Endothelial cell of umbilical vein (primary cell): Measurements from ENCODE around the gene WNK4. TPM values are rescaled to one million over a fixed set of nuclear protein-coding genes. Genes with fewer than 3 reads are reported as not detected.

Experiments used
- BruUV-seq: library from RNA; stranded (reverse); fragments of 400-500 nt; replicated peaks from 2 replicates; lab custom pipeline; 2021; lab: Mats Ljungman, UMichigan
- CTCF ChIA-PET: fragments of 300-600, 350-600 bp; sonication (Branson Sonifier 250); formaldehyde crosslinking; loops from one replicate; lab custom pipeline; 2021; ENCODE audit warnings: antibody characterized with exemption, inconsistent platforms; lab: Charles Lee
- POLR2A ChIA-PET: fragments of 300-600, 350-600 bp; sonication (Branson Sonifier 250); formaldehyde crosslinking; loops from one replicate; lab custom pipeline; 2021; ENCODE audit warnings: antibody characterized with exemption, inconsistent platforms; lab: Charles Lee
- DNase-seq: peaks from one replicate; pipeline ENCODE4 v3.0.0-alpha.2; 2011; ENCODE audit warnings: low read depth, low spot score
- FAIRE-seq: peaks from 2 replicates; lab custom pipeline; 2011; peaks lifted over from hg19 to GRCh38; lab: Jason Lieb, UNC
- H2AFZ ChIP-seq: 2 replicates; pipeline ENCODE4 v1.6.0; 2012; ENCODE audit warnings: low read depth, low read length, control low read depth, inconsistent platforms
- H3K27ac ChIP-seq: 2 replicates; pipeline ENCODE4 v1.5.1; 2011; ENCODE audit warnings: low read depth, mild to moderate bottlenecking, control low read depth, low read length, moderate library complexity; ENCODE audit not compliant: insufficient read depth
- H3K27me3 ChIP-seq, 2 experiments: 2 replicates each; pipeline versions ENCODE4 v1.6.0 to v1.6.1; 2011; ENCODE audit warnings: low read length in 2 of 2, mixed read lengths in 1 of 2; ENCODE audit not compliant: control insufficient read depth in 2 of 2, insufficient read depth in 2 of 2
- H3K36me3 ChIP-seq, 2 experiments: 2 replicates in 1 of 2; 3 replicates in 1 of 2; pipeline ENCODE4 v1.5.1; 2011; ENCODE audit warnings: low read length in 2 of 2, mild to moderate bottlenecking in 1 of 2, moderate library complexity in 1 of 2; ENCODE audit not compliant: control insufficient read depth in 2 of 2, insufficient read depth in 2 of 2; ENCODE audit errors: extremely low read depth in 1 of 2
- H3K4me1 ChIP-seq: 3 replicates; pipeline ENCODE4 v1.5.1; 2011; ENCODE audit warnings: mild to moderate bottlenecking, low read length; ENCODE audit not compliant: control insufficient read depth, insufficient read depth; ENCODE audit errors: extremely low read depth
- H3K4me2 ChIP-seq: 2 replicates; pipeline ENCODE4 v1.6.1; 2011; ENCODE audit warnings: low read length, control low read depth, mixed read lengths; ENCODE audit not compliant: insufficient read depth
- H3K4me3 ChIP-seq, 3 experiments: fragments of 200-600 bp in 1 of 3; sonication (generic), shearing (Covaris generic) in 1 of 3; replicated peaks in 1 of 3; 2 replicates each; pipeline ENCODE4 v1.5.1; 2011 to 2016; ENCODE audit warnings: control low read depth in 3 of 3, low read length in 3 of 3, mild to moderate bottlenecking in 2 of 3, inconsistent platforms in 1 of 3, low read depth in 1 of 3, moderate library complexity in 1 of 3; ENCODE audit not compliant: insufficient read depth in 1 of 3
- H3K79me2 ChIP-seq: 2 replicates; pipeline ENCODE4 v1.6.0; 2012; ENCODE audit warnings: low read length, inconsistent platforms; ENCODE audit not compliant: control insufficient read depth, insufficient read depth
- H3K9ac ChIP-seq: replicated peaks from 2 replicates; pipeline ENCODE3; 2011; ENCODE audit warnings: low read length, control low read depth; ENCODE audit not compliant: insufficient read depth; ENCODE audit errors: extremely low read depth
- H3K9me1 ChIP-seq: replicated peaks from 3 replicates; pipeline ENCODE4 v1.6.0; 2011; ENCODE audit warnings: mild to moderate bottlenecking, low read length; ENCODE audit not compliant: control insufficient read depth, insufficient read depth; ENCODE audit errors: extremely low read depth
- H3K9me3 ChIP-seq: replicated peaks from 2 replicates; pipeline ENCODE4 v1.5.1; 2012; ENCODE audit warnings: low read length, inconsistent platforms; ENCODE audit not compliant: control insufficient read depth, insufficient read depth
- H4K20me1 ChIP-seq: replicated peaks from 2 replicates; pipeline ENCODE3; 2011; ENCODE audit warnings: mild to moderate bottlenecking, low read length; ENCODE audit not compliant: control insufficient read depth, insufficient read depth; ENCODE audit errors: extremely low read depth
- EZH2 ChIP-seq: IDR thresholded peaks from 2 replicates; pipeline ENCODE4 v1.6.1; 2012; ENCODE audit warnings: borderline replicate concordance, low read depth, mild to moderate bottlenecking, moderate library complexity, low read length, inconsistent platforms; ENCODE audit not compliant: severe bottlenecking
- FOS ChIP-seq: IDR thresholded peaks from 2 replicates; pipeline ENCODE4 v1.6.1; 2011; ENCODE audit warnings: mild to moderate bottlenecking, low read length, moderate library complexity, borderline replicate concordance; ENCODE audit not compliant: insufficient read depth
- GATA2 ChIP-seq: IDR thresholded peaks from 2 replicates; pipeline ENCODE4 v1.7.0; 2011; ENCODE audit warnings: low read depth, mild to moderate bottlenecking, moderate library complexity, mixed read lengths, low read length; ENCODE audit not compliant: insufficient read length, insufficient read depth
- JUN ChIP-seq: IDR thresholded peaks from 2 replicates; pipeline ENCODE4 v1.6.1; 2011; ENCODE audit warnings: borderline replicate concordance, low read depth; ENCODE audit not compliant: insufficient read length, insufficient read depth
- MYC ChIP-seq: IDR thresholded peaks from one replicate; pipeline ENCODE4 v1.6.1; 2011; ENCODE audit warnings: mild to moderate bottlenecking, low read depth, low read length
- POLR2A ChIP-seq: IDR thresholded peaks from 2 replicates; pipeline ENCODE4 v1.6.1; 2012; ENCODE audit warnings: low read depth, mild to moderate bottlenecking, control low read depth, low read length
- POLR2AphosphoS5 ChIP-seq: IDR thresholded peaks from 2 replicates; pipeline ENCODE4 v1.6.1; 2012; ENCODE audit warnings: low read depth, mild to moderate bottlenecking, control low read depth, low read length, moderate library complexity; ENCODE audit not compliant: insufficient read depth
- dilution Hi-C: fragments of 300-500 bp; cut with MboI; formaldehyde crosslinking; loops from one replicate; pipeline ENCODE4 v1.15.0; 2019; ENCODE audit warnings: low sequenced_read_pairs; ENCODE audit not compliant: extremely low pct_ligation_motif_present
- intact Hi-C: fragments of 100-400 bp; cut with micrococcal nuclease; formaldehyde crosslinking; loops from one replicate; pipeline ENCODE4 v1.10.0; 2022
- polyA plus RNA-seq, 4 experiments: library from polyadenylated mRNA; depleted of rRNA in 3 of 4; stranded (reverse) in 3 of 4; unstranded in 1 of 4; fragments of >200 nt; gene quantifications; 2 replicates each; pipeline versions ENCODE4 v1.2.1 to v1.2.3, GENCODE V29; 2011 to 2012; ENCODE audit warnings: missing spikeins in 1 of 4
- total RNA-seq: library from RNA; stranded (reverse); gene quantifications from 2 replicates; pipeline ENCODE4 v1.2.3, GENCODE V29; 2021
- TF ChIP-seq, protein P1 (sequence below): IDR thresholded peaks from 2 replicates; pipeline ENCODE4 v1.6.1; 2011; ENCODE audit not compliant: insufficient read depth, insufficient read length
- TF ChIP-seq, protein P2 (sequence below), 2 donors: IDR thresholded peaks; 1 replicate in 1 of 2; 2 replicates in 1 of 2; pipeline ENCODE4 v1.5.1; 2011; ENCODE audit warnings: low read length in 2 of 2, mild to moderate bottlenecking in 2 of 2, moderate library complexity in 2 of 2, control low read depth in 1 of 2, inconsistent platforms in 1 of 2, low read depth in 1 of 2; ENCODE audit not compliant: insufficient read depth in 1 of 2; ENCODE audit errors: extremely low read depth in 1 of 2

The WNK4 gene
- total and polyA plus RNA-seq, 2 donors (not counting 3 experiments of a cell fraction or from before 2014, with no cell fraction given), result 0.84 to 1.9 TPM

GRCh38 chr17:42774066-42774745, 6.2 kb upstream of the WNK4 start:
- BruUV-seq, result no TSS peak
- H3K9me3 ChIP-seq, result no peaks in the 10 kb centered on the region
- H3K4me2 ChIP-seq, result peak overlapping the region; percentile 25
- intact Hi-C loops, result loop anchor here (1.0 to 2.0 kb wide), 2 partner anchors 24 to 53 kb away; partner anchors contain the start of genes CNTD1 and COA3
- DNase-seq (no peak), FAIRE-seq (peak; percentile 80)
- dilution Hi-C loops, result no loop called here
- peaks cover 26% of the 10 kb centered on the region for H3K4me1 ChIP-seq
- peaks cover 0 to 7% of the 10 kb centered on the region in 2 experiments for H3K36me3 ChIP-seq
- TF ChIP-seq EZH2, result no peak
- TF ChIP-seq, protein P1, sequence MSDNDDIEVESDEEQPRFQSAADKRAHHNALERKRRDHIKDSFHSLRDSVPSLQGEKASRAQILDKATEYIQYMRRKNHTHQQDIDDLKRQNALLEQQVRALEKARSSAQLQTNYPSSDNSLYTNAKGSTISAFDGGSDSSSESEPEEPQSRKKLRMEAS, result no peak
- TF ChIP-seq GATA2, result no peak
- TF ChIP-seq, protein P2, sequence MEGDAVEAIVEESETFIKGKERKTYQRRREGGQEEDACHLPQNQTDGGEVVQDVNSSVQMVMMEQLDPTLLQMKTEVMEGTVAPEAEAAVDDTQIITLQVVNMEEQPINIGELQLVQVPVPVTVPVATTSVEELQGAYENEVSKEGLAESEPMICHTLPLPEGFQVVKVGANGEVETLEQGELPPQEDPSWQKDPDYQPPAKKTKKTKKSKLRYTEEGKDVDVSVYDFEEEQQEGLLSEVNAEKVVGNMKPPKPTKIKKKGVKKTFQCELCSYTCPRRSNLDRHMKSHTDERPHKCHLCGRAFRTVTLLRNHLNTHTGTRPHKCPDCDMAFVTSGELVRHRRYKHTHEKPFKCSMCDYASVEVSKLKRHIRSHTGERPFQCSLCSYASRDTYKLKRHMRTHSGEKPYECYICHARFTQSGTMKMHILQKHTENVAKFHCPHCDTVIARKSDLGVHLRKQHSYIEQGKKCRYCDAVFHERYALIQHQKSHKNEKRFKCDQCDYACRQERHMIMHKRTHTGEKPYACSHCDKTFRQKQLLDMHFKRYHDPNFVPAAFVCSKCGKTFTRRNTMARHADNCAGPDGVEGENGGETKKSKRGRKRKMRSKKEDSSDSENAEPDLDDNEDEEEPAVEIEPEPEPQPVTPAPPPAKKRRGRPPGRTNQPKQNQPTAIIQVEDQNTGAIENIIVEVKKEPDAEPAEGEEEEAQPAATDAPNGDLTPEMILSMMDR (IDR thresholded peaks at IDR 0.05; ENCODE audit: extremely low read depth in 1 of 2, insufficient read depth in 1 of 2, low read depth in 1 of 2, low read length in 2 of 2), result no peak
- no peak for TF ChIP-seq MYC
- peak; percentile 74 for TF ChIP-seq FOS
- peak; percentile 25 for TF ChIP-seq JUN
- no peak for TF ChIP-seq POLR2A
- TF ChIP-seq POLR2AphosphoS5, result no peak
- peak overlapping the region; percentile 67 for H3K9ac ChIP-seq
- ChIA-PET POLR2A (interaction anchor here (1.4 to 1.5 kb wide), 2 partner anchors 11 kb away, joined by 4 to 6 read pairs; no protein-coding TSS in a partner anchor), CTCF (interaction anchor here (0.8 to 4.8 kb wide), 11 partner anchors 8 to 196 kb away, joined by 3 to 53 read pairs (median 5); partner anchors contain the start of genes BECN1, CNTD1, COA3 and PSMC3IP)
- H3K79me2 ChIP-seq, result no peaks in the 10 kb centered on the region
- no peaks in the 10 kb centered on the region for H3K9me1 ChIP-seq
- H3K4me3 ChIP-seq, result peak overlapping the region; percentile 15 to 71 (median 68)
- no peaks in the 10 kb centered on the region for H3K27me3 ChIP-seq
- peak overlapping the region; percentile 73 for H3K27ac ChIP-seq
- no peaks in the 10 kb centered on the region for H4K20me1 ChIP-seq
- H2AFZ ChIP-seq, result no peak overlapping the region
